ENCODE measurements around the gene BRF1.

The BRF1 gene

DNA sequence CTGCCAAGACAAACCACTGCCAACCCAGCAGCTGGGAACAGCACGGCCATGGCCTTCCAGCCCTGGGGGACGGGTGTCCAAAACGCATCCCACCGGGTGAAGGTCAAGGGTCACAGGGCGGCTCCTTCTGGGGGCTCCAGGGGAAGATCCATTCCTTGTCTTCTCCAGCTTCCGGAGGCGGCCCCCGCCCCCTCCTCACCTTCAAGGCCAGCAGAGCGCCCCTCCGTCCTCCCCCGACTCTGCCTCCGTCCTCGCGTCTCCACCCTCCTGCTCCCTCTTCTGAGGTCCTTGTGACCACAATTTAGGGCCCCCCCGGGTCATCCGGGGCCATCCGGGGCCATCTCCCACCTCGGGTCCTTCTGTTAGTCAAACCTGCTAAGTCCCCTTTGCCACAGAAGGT is 115.8 kb downstream of the BRF1 start:
- peaks cover 6% of the 10 kb centered on the region for H3K4me1 Mint-ChIP-seq
- no peak overlapping the region for H3K27ac Mint-ChIP-seq
- ATAC-seq (no peak), DNase-seq (ENCODE audit: low spot score in 2 of 2) (no peak)
- no peaks in the 10 kb centered on the region for H3K9me3 Mint-ChIP-seq
- peaks cover 6% of the 10 kb centered on the region for H3K36me3 Mint-ChIP-seq
- H3K4me3 Mint-ChIP-seq = no peak overlapping the region

DNA sequence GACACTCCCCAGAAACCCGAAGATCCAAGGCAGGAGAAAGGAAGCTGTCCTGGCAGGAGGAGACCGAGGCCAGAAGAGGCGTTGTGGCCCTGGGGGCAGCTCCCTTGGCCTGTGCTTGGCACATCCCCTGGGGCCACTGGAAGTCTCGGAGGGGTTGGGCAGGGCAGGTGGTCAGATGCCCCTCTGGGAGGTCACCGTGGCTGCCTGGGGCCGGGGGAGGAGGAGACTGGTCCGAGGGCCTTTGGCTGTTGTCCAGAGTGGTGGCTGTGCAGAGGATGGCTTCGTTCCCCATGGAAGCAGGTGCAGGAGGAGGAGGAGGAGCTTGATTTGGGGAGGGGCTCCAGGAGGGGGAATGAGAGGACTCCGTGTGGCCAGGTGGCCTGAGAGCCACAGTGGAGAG is 116.3 kb downstream of the BRF1 start:
- Mint-ChIP-seq H3K36me3 (peaks cover 6% of the 10 kb centered on the region), H3K4me3 (no peak overlapping the region), H3K4me1 (peaks cover 9% of the 10 kb centered on the region), H3K9me3 (no peaks in the 10 kb centered on the region), H3K27ac (peak overlapping the region; percentile 75)
- ATAC-seq (no peak), DNase-seq (ENCODE audit: low spot score in 2 of 2) (no peak)

GRCh38 chr14:105182296-105183020 is 118.3 kb downstream of the BRF1 start:
- H3K27ac Mint-ChIP-seq = no peak overlapping the region
- DNase-seq (ENCODE audit: low spot score in 2 of 2) = no peak
- no peaks in the 10 kb centered on the region for H3K9me3 Mint-ChIP-seq
- H3K4me3 Mint-ChIP-seq = peak overlapping the region; percentile 25
- no peak for ATAC-seq
- H3K36me3 Mint-ChIP-seq = peaks cover 6% of the 10 kb centered on the region
- H3K4me1 Mint-ChIP-seq = peaks cover 9% of the 10 kb centered on the region

DNA sequence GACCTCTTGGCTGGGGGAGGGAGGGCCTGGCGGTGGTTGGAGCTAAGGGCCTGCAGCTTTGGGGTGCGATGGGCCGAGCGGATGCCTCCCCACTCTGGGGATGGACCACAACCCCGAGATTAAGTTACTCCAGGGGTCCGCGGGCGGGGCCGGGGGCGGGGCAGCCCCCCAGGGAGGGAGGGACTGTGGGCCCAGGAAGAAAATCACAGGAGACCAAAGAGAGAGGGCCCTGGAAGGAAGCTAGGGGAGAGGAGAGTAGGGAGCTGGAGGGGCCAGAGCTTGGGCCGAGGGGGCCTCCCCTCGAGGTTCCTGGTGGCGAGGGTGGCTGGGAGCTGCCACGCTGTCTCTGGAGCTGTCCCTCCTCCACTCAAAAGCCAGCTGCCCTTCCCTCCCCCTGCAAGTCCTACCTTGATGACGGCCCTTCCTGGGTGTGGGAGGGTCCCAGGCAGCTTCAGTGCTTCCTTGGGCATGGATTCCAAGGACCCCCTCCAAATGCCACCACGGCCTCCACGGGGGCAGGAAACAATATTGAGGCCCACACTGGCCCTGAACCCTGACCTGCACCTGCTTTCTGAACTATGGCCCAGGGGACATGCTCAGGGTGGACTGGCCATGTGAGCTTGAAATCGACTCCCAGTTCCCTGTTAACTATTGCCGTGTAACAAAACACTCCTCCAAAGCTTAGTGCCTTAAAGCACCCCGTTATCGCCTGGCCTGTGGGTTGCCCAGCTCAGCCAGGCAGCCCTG is 119.1 kb downstream of the BRF1 start:
- Mint-ChIP-seq H3K9me3 (no peaks in the 10 kb centered on the region), H3K4me3 (peak overlapping the region; percentile 25), H3K4me1 (peaks cover 11% of the 10 kb centered on the region), H3K27ac (no peak overlapping the region), H3K36me3 (peaks cover 6% of the 10 kb centered on the region)
- no peak for ATAC-seq
- DNase-seq (ENCODE audit: low spot score in 2 of 2) = no peak

- ATAC-seq = peak; percentile 81
- no peaks in the 10 kb centered on the region for H3K9me3 Mint-ChIP-seq
- peaks cover 19% of the 10 kb centered on the region for H3K4me1 Mint-ChIP-seq
- H3K36me3 Mint-ChIP-seq = peaks cover 2% of the 10 kb centered on the region
- peak within 1 kb of the TSS; percentile 59 for H3K4me3 Mint-ChIP-seq
- DNase-seq (ENCODE audit: low spot score in 2 of 2) = peak; percentile 78 to 85
- H3K27ac Mint-ChIP-seq = no peak within 1 kb of the TSS
These were observed 119.9 kb downstream of the BRF1 start, which contains the start of gene NUDT14 for GRCh38 chr14:105180592-105181548. Gene NUDT14 (minus strand): TSS chr14:105181312. CDS start chr14:105181209, 103 bp downstream.

GRCh38 chr14:105179191-105179590 is 121.6 kb downstream of the BRF1 start:
- H3K9me3 Mint-ChIP-seq = no peaks in the 10 kb centered on the region
- ATAC-seq = no peak
- H3K27ac Mint-ChIP-seq = no peak overlapping the region

GRCh38 chr14:105178868-105179140 is 122.0 kb downstream of the BRF1 start:
- Mint-ChIP-seq H3K4me1 (peaks cover 33% of the 10 kb centered on the region), H3K27ac (no peak overlapping the region), H3K9me3 (no peaks in the 10 kb centered on the region), H3K4me3 (no peak overlapping the region), H3K36me3 (no peaks in the 10 kb centered on the region)
- no peak for ATAC-seq
- DNase-seq (ENCODE audit: low spot score in 2 of 2) = no peak

More at GRCh38 chr14:105179191-105179590, 121.6 kb downstream of the BRF1 start:
- peaks cover 30% of the 10 kb centered on the region for H3K4me1 Mint-ChIP-seq
- DNase-seq (ENCODE audit: low spot score in 2 of 2) = no peak
- H3K36me3 Mint-ChIP-seq = no peaks in the 10 kb centered on the region
- no peak overlapping the region for H3K4me3 Mint-ChIP-seq

GRCh38 chr14:105178069-105178867 is 122.5 kb downstream of the BRF1 start:
- Mint-ChIP-seq H3K9me3 (no peaks in the 10 kb centered on the region), H3K27ac (no peak overlapping the region), H3K36me3 (no peaks in the 10 kb centered on the region), H3K4me3 (no peak overlapping the region), H3K4me1 (peaks cover 33% of the 10 kb centered on the region)
- no peak for DNase-seq (ENCODE audit: low spot score in 2 of 2)
- no peak for ATAC-seq

DNA sequence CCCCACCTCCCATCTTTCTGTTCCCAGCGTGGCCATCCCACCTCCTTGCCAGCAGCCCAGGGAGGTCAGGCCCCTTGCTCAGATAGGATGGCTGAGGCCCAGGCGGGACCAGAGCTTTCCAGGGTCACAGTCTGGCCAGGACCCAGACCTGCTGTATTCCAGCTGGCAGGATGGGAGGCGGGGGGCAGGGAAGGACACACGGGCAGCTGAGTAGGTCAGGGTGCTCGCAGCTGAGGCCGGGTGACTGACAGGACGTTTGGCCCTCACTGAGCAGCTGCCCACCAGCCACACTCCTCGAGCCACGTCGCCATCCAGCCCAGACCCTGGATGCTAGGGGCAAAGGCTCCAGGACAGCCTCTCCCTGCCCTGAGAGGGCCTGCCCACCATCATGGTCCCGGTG is 123.7 kb downstream of the BRF1 start:
- H3K36me3 Mint-ChIP-seq = no peaks in the 10 kb centered on the region
- H3K27ac Mint-ChIP-seq = peak overlapping the region; percentile 37
- DNase-seq (ENCODE audit: low spot score in 2 of 2) = no peak
- H3K9me3 Mint-ChIP-seq = no peaks in the 10 kb centered on the region
- ATAC-seq = no peak
- peaks cover 33% of the 10 kb centered on the region for H3K4me1 Mint-ChIP-seq
- no peak overlapping the region for H3K4me3 Mint-ChIP-seq

- ATAC-seq (no peak), DNase-seq (ENCODE audit: low spot score in 2 of 2) (no peak)
- Mint-ChIP-seq H3K36me3 (no peaks in the 10 kb centered on the region), H3K9me3 (no peaks in the 10 kb centered on the region), H3K27ac (peak overlapping the region; percentile 37), H3K4me3 (no peak overlapping the region), H3K4me1 (peaks cover 39% of the 10 kb centered on the region)
These were observed 124.3 kb downstream of the BRF1 start for GRCh38 chr14:105176513-105176912.

GRCh38 chr14:105173901-105174894 is 126.6 kb downstream of the BRF1 start:
- peak; percentile 43 for ATAC-seq
- H3K4me3 Mint-ChIP-seq = peak overlapping the region; percentile 59
- H3K36me3 Mint-ChIP-seq = no peaks in the 10 kb centered on the region
- H3K27ac Mint-ChIP-seq = peak overlapping the region; percentile 88
- H3K9me3 Mint-ChIP-seq = no peaks in the 10 kb centered on the region
- H3K4me1 Mint-ChIP-seq = peaks cover 38% of the 10 kb centered on the region
- peak; percentile 37 to 76 for DNase-seq (ENCODE audit: low spot score in 2 of 2)

- Mint-ChIP-seq H3K4me3 (no peak overlapping the region), H3K27ac (no peak overlapping the region), H3K9me3 (no peaks in the 10 kb centered on the region), H3K4me1 (peaks cover 39% of the 10 kb centered on the region), H3K36me3 (no peaks in the 10 kb centered on the region)
- DNase-seq (ENCODE audit: low spot score in 2 of 2) (no peak), ATAC-seq (no peak)
These were observed 127.7 kb downstream of the BRF1 start for GRCh38 chr14:105173145-105173544.

GRCh38 chr14:105172476-105172875 is 128.3 kb downstream of the BRF1 start:
- H3K36me3 Mint-ChIP-seq = no peaks in the 10 kb centered on the region
- no peak for DNase-seq (ENCODE audit: low spot score in 2 of 2)
- H3K9me3 Mint-ChIP-seq = no peaks in the 10 kb centered on the region
- no peak for ATAC-seq
- no peak overlapping the region for H3K27ac Mint-ChIP-seq
- peaks cover 39% of the 10 kb centered on the region for H3K4me1 Mint-ChIP-seq
- H3K4me3 Mint-ChIP-seq = no peak overlapping the region

All from stimulated activated effector memory CD8-positive, alpha-beta T cell treated with anti-CD3 and anti-CD28 coated beads, Interleukin-12 subunit alpha, Interleukin-12 subunit beta, amount 100 ng/mL, for 72 hours (primary cell).